AG04449 (cell line): ENCODE results near the gene BACH2.

Experiments used
- CTCF ChIA-PET: fragments of 350-600 bp; formaldehyde crosslinking; extraction: SDS; loops from one replicate; lab custom pipeline; 2021; ENCODE audit warnings: antibody characterized with exemption; lab: Yijun Ruan, JAX
- POLR2A ChIA-PET: fragments of 400-600, 350-600 bp; formaldehyde crosslinking; extraction: SDS; loops from one replicate; lab custom pipeline; 2020; ENCODE audit warnings: antibody characterized with exemption, inconsistent platforms; lab: Yijun Ruan, JAX
- DNase-seq: peaks from one replicate; pipeline ENCODE4 v3.0.0-alpha.2; 2010; ENCODE audit warnings: low read depth, low spot score
- H3K4me3 ChIP-seq: 2 replicates; pipeline ENCODE4 v1.5.1; 2011; ENCODE audit warnings: low read depth, mild to moderate bottlenecking, control low read depth, low read length
- TF ChIP-seq, protein P1 (sequence below): IDR thresholded peaks from one replicate; pipeline ENCODE4 v1.5.1; 2011; ENCODE audit warnings: mild to moderate bottlenecking, moderate library complexity, low read length, control low read depth, inconsistent platforms; ENCODE audit not compliant: insufficient read depth; ENCODE audit errors: missing control alignments

BACH2 gene

GRCh38 chr6:90329386-90330077 lies 32.9 kb upstream of the BACH2 start:
- ChIA-PET POLR2A (no interaction called here), CTCF (interaction anchor here (1.2 to 1.7 kb wide), 2 partner anchors 14 to 389 kb away, joined by 3 to 6 read pairs; no protein-coding TSS in a partner anchor)
- DNase-seq: no peak
- H3K4me3 ChIP-seq: no peak overlapping the region
- TF ChIP-seq, protein P1, sequence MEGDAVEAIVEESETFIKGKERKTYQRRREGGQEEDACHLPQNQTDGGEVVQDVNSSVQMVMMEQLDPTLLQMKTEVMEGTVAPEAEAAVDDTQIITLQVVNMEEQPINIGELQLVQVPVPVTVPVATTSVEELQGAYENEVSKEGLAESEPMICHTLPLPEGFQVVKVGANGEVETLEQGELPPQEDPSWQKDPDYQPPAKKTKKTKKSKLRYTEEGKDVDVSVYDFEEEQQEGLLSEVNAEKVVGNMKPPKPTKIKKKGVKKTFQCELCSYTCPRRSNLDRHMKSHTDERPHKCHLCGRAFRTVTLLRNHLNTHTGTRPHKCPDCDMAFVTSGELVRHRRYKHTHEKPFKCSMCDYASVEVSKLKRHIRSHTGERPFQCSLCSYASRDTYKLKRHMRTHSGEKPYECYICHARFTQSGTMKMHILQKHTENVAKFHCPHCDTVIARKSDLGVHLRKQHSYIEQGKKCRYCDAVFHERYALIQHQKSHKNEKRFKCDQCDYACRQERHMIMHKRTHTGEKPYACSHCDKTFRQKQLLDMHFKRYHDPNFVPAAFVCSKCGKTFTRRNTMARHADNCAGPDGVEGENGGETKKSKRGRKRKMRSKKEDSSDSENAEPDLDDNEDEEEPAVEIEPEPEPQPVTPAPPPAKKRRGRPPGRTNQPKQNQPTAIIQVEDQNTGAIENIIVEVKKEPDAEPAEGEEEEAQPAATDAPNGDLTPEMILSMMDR: no peak

GRCh38 chr6:90328004-90328403 lies 31.4 kb upstream of the BACH2 start:
- CTCF ChIA-PET: interaction anchor here (1.0 to 2.1 kb wide), 4 partner anchors 9 to 387 kb away, joined by 6 to 7 read pairs (median 6); no protein-coding TSS in a partner anchor
- no peak for DNase-seq

DNA sequence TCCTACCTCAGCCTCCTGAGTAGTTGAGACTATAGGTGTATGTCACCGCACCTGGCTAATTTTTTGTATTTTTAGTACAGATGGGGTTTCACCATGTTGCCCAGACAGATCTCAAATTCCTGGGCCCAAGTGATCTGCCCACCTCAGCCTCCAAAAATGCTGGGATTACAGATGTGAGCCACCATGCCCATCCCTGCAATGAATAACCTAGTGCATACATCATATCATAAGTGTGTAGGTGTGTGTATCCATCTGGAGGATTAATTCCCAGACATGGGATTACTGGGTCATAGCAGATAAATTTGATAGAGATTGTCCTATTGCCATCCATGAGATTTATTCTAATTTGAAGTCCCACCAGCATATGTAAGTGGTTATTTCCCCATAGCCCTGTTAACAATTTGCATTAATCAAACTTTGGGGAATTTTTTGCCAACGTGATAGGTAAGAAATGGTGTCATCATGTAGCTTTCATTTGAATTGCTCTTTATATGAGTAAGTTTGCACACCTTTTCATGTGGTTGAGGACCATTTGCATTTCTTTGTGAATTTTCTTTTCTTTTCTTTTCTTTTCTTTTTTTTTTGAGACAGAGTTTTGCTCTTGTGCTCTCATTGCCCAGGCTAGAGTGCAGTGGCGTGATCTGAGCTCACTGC lies 29.9 kb upstream of the BACH2 start:
- POLR2A ChIA-PET: no interaction called here

More at GRCh38 chr6:90328004-90328403, 31.4 kb upstream of the BACH2 start:
- H3K4me3 ChIP-seq: no peak overlapping the region
- TF ChIP-seq, protein P1: no peak
- POLR2A ChIA-PET: no interaction called here

DNA sequence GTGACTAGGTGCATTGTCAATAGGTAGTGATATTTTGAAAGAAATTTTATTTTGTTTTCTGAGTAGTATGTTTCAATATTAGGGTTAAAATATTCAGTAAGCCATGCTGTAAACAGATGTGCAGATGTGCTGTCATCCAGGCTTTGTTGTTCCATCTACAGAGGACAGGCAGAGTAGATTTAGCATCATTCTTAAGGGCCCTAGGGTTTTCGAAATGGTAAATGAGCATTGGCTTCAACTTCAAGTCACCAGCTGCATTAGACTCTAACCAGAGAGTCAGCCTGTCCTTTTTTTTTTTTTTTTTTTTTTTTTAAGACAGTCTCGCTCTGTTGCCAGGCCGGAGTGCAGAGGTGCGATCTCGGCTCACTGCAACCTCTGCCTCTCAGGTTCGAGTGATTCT lies 27.1 kb upstream of the BACH2 start:
- CTCF ChIA-PET: no interaction called here
- POLR2A ChIA-PET: no interaction called here

More for the DNA sequence above, 29.9 kb upstream of the BACH2 start:
- H3K4me3 ChIP-seq: no peak overlapping the region
- TF ChIP-seq, protein P1: no peak
- CTCF ChIA-PET: interaction anchor here (1.9 to 2.1 kb wide), 2 partner anchors 17 to 67 kb away, joined by 6 to 7 read pairs; no protein-coding TSS in a partner anchor
- no peak for DNase-seq

DNA sequence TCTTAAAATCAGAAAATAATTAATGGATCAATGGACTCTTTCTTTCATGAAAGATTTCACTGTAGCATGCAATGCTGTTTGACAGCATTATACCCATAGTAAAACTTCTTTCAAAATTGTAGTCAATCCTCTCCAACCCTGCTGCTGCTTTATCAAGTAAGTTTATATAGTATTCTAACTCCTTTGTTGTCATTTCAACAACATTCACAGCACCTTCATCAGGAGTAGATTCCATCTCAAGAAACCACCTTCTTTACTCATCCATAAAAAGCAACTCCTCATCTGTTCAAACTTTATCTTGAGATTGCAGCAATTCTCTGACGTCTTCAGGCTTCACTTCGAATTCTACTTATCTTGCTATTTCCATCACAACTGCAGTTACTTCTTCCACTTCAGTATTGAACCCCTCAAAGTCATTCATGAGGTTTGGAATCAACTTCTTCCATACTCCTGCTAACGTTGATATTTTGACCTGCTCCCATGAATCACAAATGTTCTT lies 26.4 kb upstream of the BACH2 start:
- no peak overlapping the region for H3K4me3 ChIP-seq
- CTCF ChIA-PET: no interaction called here
- no peak for DNase-seq
- TF ChIP-seq, protein P1: no peak
- POLR2A ChIA-PET: no interaction called here

More for the DNA sequence above, 27.1 kb upstream of the BACH2 start:
- no peak overlapping the region for H3K4me3 ChIP-seq
- no peak for DNase-seq
- TF ChIP-seq, protein P1: no peak
